Measurements from ENCODE around the gene TMEM54.

Gene TMEM54

GRCh38 chr1:32900956-32901822 is at the start of gene TMEM54:
TMEM54 (minus strand) TSS chr1:32901389; CDS start chr1:32901238, 151 bp downstream.
- DNase-seq (ENCODE audit: low read depth in 2 of 2), result no peak

GRCh38 chr1:32949519-32949918 is 48.3 kb upstream of the TMEM54 start:
- no peak for DNase-seq (ENCODE audit: low read depth in 2 of 2)

- no peak for DNase-seq (ENCODE audit: low read depth in 2 of 2)
These were observed 47.7 kb upstream of the TMEM54 start for GRCh38 chr1:32948905-32949304.

- DNase-seq (ENCODE audit: low read depth in 2 of 2), result no peak
These were observed 47.2 kb upstream of the TMEM54 start for GRCh38 chr1:32948390-32948722.

GRCh38 chr1:32947669-32948389 is 46.6 kb upstream of the TMEM54 start:
- DNase-seq (ENCODE audit: low read depth in 2 of 2), result no peak

- no peak for DNase-seq (ENCODE audit: low read depth in 2 of 2)
These were observed 45.2 kb upstream of the TMEM54 start for GRCh38 chr1:32946413-32946812.

- DNase-seq (ENCODE audit: low read depth in 2 of 2), result no peak
These were observed 43.0 kb upstream of the TMEM54 start for GRCh38 chr1:32944180-32944579.

- no peak for DNase-seq (ENCODE audit: low read depth in 2 of 2)
These were observed 38.6 kb upstream of the TMEM54 start for GRCh38 chr1:32939655-32940371.

GRCh38 chr1:32937061-32937460 is 35.9 kb upstream of the TMEM54 start:
- no peak for DNase-seq (ENCODE audit: low read depth in 2 of 2)

GRCh38 chr1:32934535-32934934 is 33.3 kb upstream of the TMEM54 start:
- DNase-seq (ENCODE audit: low read depth in 2 of 2), result no peak

- no peak for DNase-seq (ENCODE audit: low read depth in 2 of 2)
These were observed 32.6 kb upstream of the TMEM54 start for GRCh38 chr1:32933742-32934322.

GRCh38 chr1:32931760-32932159 is 30.6 kb upstream of the TMEM54 start:
- DNase-seq (ENCODE audit: low read depth in 2 of 2), result no peak

- DNase-seq (ENCODE audit: low read depth in 2 of 2), result no peak
These were observed 28.2 kb upstream of the TMEM54 start for GRCh38 chr1:32929366-32929765.

- no peak for DNase-seq (ENCODE audit: low read depth in 2 of 2)
These were observed 27.5 kb upstream of the TMEM54 start for GRCh38 chr1:32928715-32929114.

GRCh38 chr1:32928285-32928684 is 27.1 kb upstream of the TMEM54 start:
- DNase-seq (ENCODE audit: low read depth in 2 of 2), result no peak

- no peak for DNase-seq (ENCODE audit: low read depth in 2 of 2)
These were observed 26.3 kb upstream of the TMEM54 start for GRCh38 chr1:32927441-32927840.

GRCh38 chr1:32926562-32926961 is 25.4 kb upstream of the TMEM54 start:
- DNase-seq (ENCODE audit: low read depth in 2 of 2), result no peak

- DNase-seq (ENCODE audit: low read depth in 2 of 2), result no peak
These were observed 24.4 kb upstream of the TMEM54 start for GRCh38 chr1:32925403-32926162.

GRCh38 chr1:32924881-32925344 is 23.7 kb upstream of the TMEM54 start:
- no peak for DNase-seq (ENCODE audit: low read depth in 2 of 2)

GRCh38 chr1:32920833-32921232 is 19.6 kb upstream of the TMEM54 start:
- DNase-seq (ENCODE audit: low read depth in 2 of 2), result no peak
